HEK293 (cell line): ENCODE measurements around the gene ENTPD3.
A peak's percentile ranks its signal among the peaks of the same experiment; 100 is the strongest.

Experiments used
- CTCF ChIA-PET: fragments of 350-600 bp; formaldehyde crosslinking; extraction: SDS; loops from one replicate; lab custom pipeline; 2021; ENCODE audit warnings: antibody characterized with exemption; lab: Yijun Ruan, JAX
- POLR2A ChIA-PET: fragments of 300-600 bp; formaldehyde crosslinking; extraction: SDS; loops from one replicate; lab custom pipeline; 2020; ENCODE audit warnings: antibody characterized with exemption, inconsistent platforms; lab: Yijun Ruan, JAX
- H3K27ac ChIP-seq: fragments of 200-500 bp; sonication (Bioruptor generic); 2 replicates; pipeline ENCODE4 v1.5.1; 2014; ENCODE audit warnings: low read depth, low read length, control low read depth, inconsistent platforms; ENCODE audit errors: extremely low read depth
- H3K36me3 ChIP-seq, 2 experiments: fragments of 200-500 bp in 1 of 2; sonication (Bioruptor generic) in 1 of 2; 1 replicate in 1 of 2; 2 replicates in 1 of 2; pipeline ENCODE4 v1.5.1; 2014 to 2017; ENCODE audit warnings: inconsistent platforms in 2 of 2, low read length in 2 of 2; ENCODE audit not compliant: control insufficient read depth in 2 of 2, insufficient read depth in 1 of 2
- H3K4me1 ChIP-seq: fragments of 200-500 bp; sonication (Bioruptor generic); 2 replicates; pipeline ENCODE4 v1.5.1; 2014; ENCODE audit warnings: mild to moderate bottlenecking, low read length, inconsistent platforms; ENCODE audit not compliant: control insufficient read depth, insufficient read depth
- H3K4me3 ChIP-seq: 2 replicates; pipeline ENCODE4 v1.5.1; 2011; ENCODE audit warnings: low read depth, mild to moderate bottlenecking, control low read depth, low read length, moderate library complexity
- H3K9me3 ChIP-seq: fragments of 200-500 bp; sonication (Bioruptor generic); 2 replicates; pipeline ENCODE4 v1.5.1; 2014; ENCODE audit warnings: low read depth, low read length, inconsistent platforms; ENCODE audit not compliant: control insufficient read depth, insufficient read depth
- EGR2 ChIP-seq: fragments of 450-650 bp; formaldehyde crosslinking; IDR thresholded peaks from 2 replicates; pipeline ENCODE4 v1.5.1; 2016; ENCODE audit warnings: low read depth, missing biosample characterization, missing genetic modification characterization
- GLIS1 ChIP-seq: fragments of 450-650 bp; formaldehyde crosslinking; IDR thresholded peaks from 2 replicates; pipeline ENCODE4 v1.5.1; 2016; ENCODE audit warnings: missing biosample characterization, missing genetic modification characterization
- GLIS2 ChIP-seq: fragments of 450-650 bp; formaldehyde crosslinking; IDR thresholded peaks from 2 replicates; pipeline ENCODE4 v1.5.1; 2016; ENCODE audit warnings: missing biosample characterization, missing genetic modification characterization
- PRDM1 ChIP-seq: fragments of 450-650 bp; formaldehyde crosslinking; IDR thresholded peaks from 2 replicates; pipeline ENCODE4; 2016; ENCODE audit warnings: missing biosample characterization, missing genetic modification characterization
- PRDM6 ChIP-seq: fragments of 450-650 bp; formaldehyde crosslinking; IDR thresholded peaks from 2 replicates; pipeline ENCODE4 v1.5.1; 2017; ENCODE audit warnings: missing biosample characterization, missing genetic modification characterization
- SCRT2 ChIP-seq: fragments of 450-650 bp; formaldehyde crosslinking; IDR thresholded peaks from 2 replicates; pipeline ENCODE4 v1.5.1; 2016; ENCODE audit warnings: missing biosample characterization, missing genetic modification characterization
- ZEB2 ChIP-seq: fragments of 450-650 bp; formaldehyde crosslinking; IDR thresholded peaks from 2 replicates; pipeline ENCODE4 v1.5.1; 2016; ENCODE audit warnings: missing biosample characterization, missing genetic modification characterization
- ZNF112 ChIP-seq: fragments of 450-650 bp; formaldehyde crosslinking; IDR thresholded peaks from 2 replicates; pipeline ENCODE4 v1.5.0; 2017; ENCODE audit warnings: missing biosample characterization, missing genetic modification characterization
- ZNF138 ChIP-seq: fragments of 450-650 bp; formaldehyde crosslinking; IDR thresholded peaks from 2 replicates; pipeline ENCODE4 v1.5.1; 2016; ENCODE audit warnings: missing biosample characterization, missing genetic modification characterization, borderline replicate concordance
- ZNF174 ChIP-seq: fragments of 450-650 bp; formaldehyde crosslinking; IDR thresholded peaks from 2 replicates; pipeline ENCODE4 v1.5.0; 2017; ENCODE audit warnings: missing biosample characterization, mild to moderate bottlenecking, missing genetic modification characterization
- ZNF2 ChIP-seq: fragments of 450-650 bp; formaldehyde crosslinking; IDR thresholded peaks from 2 replicates; pipeline ENCODE4 v1.5.1; 2016; ENCODE audit warnings: missing biosample characterization, missing genetic modification characterization
- ZNF24 ChIP-seq: fragments of 450-650 bp; formaldehyde crosslinking; IDR thresholded peaks from 2 replicates; pipeline ENCODE4 v1.5.1; 2016; ENCODE audit warnings: missing biosample characterization, missing genetic modification characterization
- ZNF248 ChIP-seq: fragments of 450-650 bp; formaldehyde crosslinking; IDR thresholded peaks from 2 replicates; pipeline ENCODE4 v1.5.1; 2017; ENCODE audit warnings: missing biosample characterization, missing genetic modification characterization
- ZNF473 ChIP-seq: fragments of 450-650 bp; formaldehyde crosslinking; IDR thresholded peaks from 2 replicates; pipeline ENCODE4 v1.5.1; 2017; ENCODE audit warnings: missing biosample characterization, missing genetic modification characterization
- ZNF518A ChIP-seq: fragments of 450-650 bp; formaldehyde crosslinking; conservative IDR thresholded peaks from 2 replicates; pipeline ENCODE4 v1.5.1; 2016; ENCODE audit warnings: low read depth, missing biosample characterization, missing genetic modification characterization
- ZNF555 ChIP-seq: fragments of 450-650 bp; formaldehyde crosslinking; conservative IDR thresholded peaks from 2 replicates; pipeline ENCODE4 v1.5.1; 2017; ENCODE audit warnings: missing biosample characterization, mild to moderate bottlenecking, missing genetic modification characterization, inconsistent platforms
- ZNF600 ChIP-seq: fragments of 450-650 bp; formaldehyde crosslinking; IDR thresholded peaks from 2 replicates; pipeline ENCODE4 v1.5.1; 2016; ENCODE audit warnings: missing biosample characterization, missing genetic modification characterization
- ZNF610 ChIP-seq: fragments of 450-650 bp; formaldehyde crosslinking; IDR thresholded peaks from 2 replicates; pipeline ENCODE4 v1.5.1; 2016; ENCODE audit warnings: missing biosample characterization, missing genetic modification characterization, borderline replicate concordance
- ZNF660 ChIP-seq: fragments of 450-650 bp; IDR thresholded peaks from 2 replicates; pipeline ENCODE4 v1.5.1; 2018; ENCODE audit warnings: missing biosample characterization, mild to moderate bottlenecking, missing genetic modification characterization
- ZNF747 ChIP-seq: fragments of 450-650 bp; formaldehyde crosslinking; IDR thresholded peaks from 2 replicates; pipeline ENCODE4 v1.5.1; 2016; ENCODE audit warnings: missing biosample characterization, missing genetic modification characterization
- ZNF785 ChIP-seq: fragments of 450-650 bp; formaldehyde crosslinking; IDR thresholded peaks from 2 replicates; pipeline ENCODE4 v1.5.1; 2016; ENCODE audit warnings: missing biosample characterization, missing genetic modification characterization
- ZNF830 ChIP-seq: fragments of 450-650 bp; IDR thresholded peaks from 2 replicates; pipeline ENCODE4 v1.5.0; 2018; ENCODE audit warnings: missing biosample characterization, missing genetic modification characterization, low read depth, mild to moderate bottlenecking, moderate library complexity
- ZXDB ChIP-seq: fragments of 450-650 bp; formaldehyde crosslinking; IDR thresholded peaks from 2 replicates; pipeline ENCODE4 v1.5.1; 2016; ENCODE audit warnings: missing biosample characterization, missing genetic modification characterization
- TF ChIP-seq, protein P1 (sequence below): fragments of 450-650 bp; formaldehyde crosslinking; IDR thresholded peaks from 2 replicates; pipeline ENCODE4 v1.5.1; 2016; ENCODE audit warnings: missing biosample characterization, missing genetic modification characterization
- TF ChIP-seq, protein P2 (sequence below): fragments of 450-650 bp; formaldehyde crosslinking; IDR thresholded peaks from 2 replicates; pipeline ENCODE4 v1.5.1; 2016; ENCODE audit warnings: missing biosample characterization, missing genetic modification characterization, low read depth

Gene ENTPD3

DNA sequence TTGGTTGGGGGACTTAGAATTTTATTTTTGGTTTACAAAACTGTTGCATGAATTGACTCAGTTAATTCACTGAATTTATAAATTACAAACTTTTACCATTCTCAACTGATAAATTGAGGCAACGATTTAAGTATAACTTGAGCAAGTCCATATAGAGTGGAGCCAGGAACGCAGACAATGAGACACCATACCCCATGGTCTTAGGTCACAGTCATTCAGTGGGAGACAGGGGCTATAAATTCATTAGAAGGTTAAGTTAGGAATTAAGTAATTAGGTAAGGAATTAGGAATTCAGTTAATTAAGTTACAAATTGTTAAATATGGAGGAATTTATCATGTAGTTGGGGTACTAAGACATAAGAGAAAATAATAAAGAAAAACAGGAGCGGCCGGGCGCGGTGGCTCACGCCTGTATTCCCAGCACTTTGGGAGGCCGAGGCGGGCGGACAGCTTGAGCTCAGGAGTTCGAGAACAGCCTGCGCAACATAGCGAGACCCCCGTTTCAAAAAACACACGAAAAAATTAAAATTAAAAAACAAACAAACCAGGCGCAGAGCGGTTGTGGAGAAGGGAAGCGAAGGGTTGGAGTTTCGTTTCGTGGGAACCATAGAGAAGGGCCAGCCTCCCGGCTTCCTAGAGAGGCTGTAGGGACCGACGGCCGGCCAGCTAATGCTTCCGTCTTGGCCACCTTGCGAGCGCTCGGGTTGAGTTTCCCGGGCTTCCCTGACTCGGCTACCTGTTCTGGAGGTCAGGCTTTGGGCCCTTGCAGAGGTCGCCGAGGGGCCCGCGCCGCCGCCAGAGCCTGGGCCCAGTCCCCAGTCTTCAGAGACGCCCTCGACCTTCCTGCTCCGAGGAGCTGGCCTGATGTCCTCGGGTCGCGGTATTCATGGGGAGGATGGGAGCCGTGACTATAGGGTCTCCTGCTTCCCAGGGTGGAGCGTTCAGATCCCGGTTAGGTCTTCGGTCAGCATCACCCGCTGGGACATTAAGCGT, 89.8 kb downstream of the ENTPD3 start, which contains the start of gene ZNF619 (continued):
- TF ChIP-seq ZNF600 (peak; percentile 54), ZEB2 (tag by site-specific recombination) (peak; percentile 31; the same call in 1 of the 2 replicates), ZNF2 (tag by site-specific recombination) (no peak), ZNF473 (no peak), ZNF747 (tag by site-specific recombination) (no peak), ZNF174 (tag by site-specific recombination) (no peak), ZXDB (0 out of 2 replicates have a peak, but pooled peaks have one; percentile 19), ZNF24 (tag by site-specific recombination) (no peak), ZNF830 (tag by site-specific recombination) (no peak)

DNA sequence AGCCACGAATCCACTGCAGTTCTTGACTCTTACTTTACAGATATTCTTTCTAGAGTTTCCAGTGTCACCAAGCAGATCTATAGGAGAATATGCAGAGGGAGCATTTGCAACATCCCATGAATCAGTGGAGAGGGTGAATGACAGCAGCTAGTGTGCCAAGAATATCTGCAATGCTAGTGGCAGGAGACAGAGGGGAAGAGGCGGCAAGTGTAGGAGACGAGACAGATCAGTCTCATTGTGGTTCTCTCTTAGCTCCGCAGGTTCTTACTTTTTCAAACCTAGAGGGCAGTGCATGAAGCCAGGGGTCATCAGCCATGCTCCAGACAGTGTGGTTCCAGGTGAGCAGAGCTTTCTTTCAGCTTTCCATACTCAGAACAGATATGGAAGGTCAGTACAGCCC, 90.7 kb downstream of the ENTPD3 start:
- Histone ChIP-seq H3K4me1 (no peaks in the 10 kb centered on the region; the same call in 1 of the 2 replicates), H3K9me3 (no peaks in the 10 kb centered on the region), H3K4me3 (peak overlapping the region; percentile 73), H3K36me3 (no peaks in the 10 kb centered on the region), H3K27ac (no peak overlapping the region)
- CTCF ChIA-PET = interaction anchor here (0.6 to 0.7 kb wide), 2 partner anchors 140 to 494 kb away, joined by 3 read pairs; no protein-coding TSS in a partner anchor
- POLR2A ChIA-PET = interaction anchor here (1.4 to 2.2 kb wide), 4 partner anchors 14 to 47 kb away, joined by 4 to 20 read pairs (median 9); partner anchors contain the start of genes RPL14, ZNF620 and ZNF621
- TF ChIP-seq ZNF555 (tag by site-specific recombination) (no peak), ZNF785 (no peak), ZNF660 (tag by site-specific recombination) (no peak), GLIS2 (tag by site-specific recombination) (no peak), ZNF174 (tag by site-specific recombination) (no peak), ZNF518A (tag by site-specific recombination) (no peak), ZNF600 (no peak), ZNF24 (tag by site-specific recombination) (no peak), PRDM1 (tag by site-specific recombination) (no peak), ZNF248 (tag by site-specific recombination) (no peak), GLIS1 (tag by site-specific recombination) (no peak), PRDM6 (no peak), ZNF138 (no peak), ZNF610 (tag by site-specific recombination) (no peak), EGR2 (tag by site-specific recombination) (no peak), ZNF112 (tag by site-specific recombination) (no peak), SCRT2 (tag by site-specific recombination) (no peak)
- TF ChIP-seq, protein P1, sequence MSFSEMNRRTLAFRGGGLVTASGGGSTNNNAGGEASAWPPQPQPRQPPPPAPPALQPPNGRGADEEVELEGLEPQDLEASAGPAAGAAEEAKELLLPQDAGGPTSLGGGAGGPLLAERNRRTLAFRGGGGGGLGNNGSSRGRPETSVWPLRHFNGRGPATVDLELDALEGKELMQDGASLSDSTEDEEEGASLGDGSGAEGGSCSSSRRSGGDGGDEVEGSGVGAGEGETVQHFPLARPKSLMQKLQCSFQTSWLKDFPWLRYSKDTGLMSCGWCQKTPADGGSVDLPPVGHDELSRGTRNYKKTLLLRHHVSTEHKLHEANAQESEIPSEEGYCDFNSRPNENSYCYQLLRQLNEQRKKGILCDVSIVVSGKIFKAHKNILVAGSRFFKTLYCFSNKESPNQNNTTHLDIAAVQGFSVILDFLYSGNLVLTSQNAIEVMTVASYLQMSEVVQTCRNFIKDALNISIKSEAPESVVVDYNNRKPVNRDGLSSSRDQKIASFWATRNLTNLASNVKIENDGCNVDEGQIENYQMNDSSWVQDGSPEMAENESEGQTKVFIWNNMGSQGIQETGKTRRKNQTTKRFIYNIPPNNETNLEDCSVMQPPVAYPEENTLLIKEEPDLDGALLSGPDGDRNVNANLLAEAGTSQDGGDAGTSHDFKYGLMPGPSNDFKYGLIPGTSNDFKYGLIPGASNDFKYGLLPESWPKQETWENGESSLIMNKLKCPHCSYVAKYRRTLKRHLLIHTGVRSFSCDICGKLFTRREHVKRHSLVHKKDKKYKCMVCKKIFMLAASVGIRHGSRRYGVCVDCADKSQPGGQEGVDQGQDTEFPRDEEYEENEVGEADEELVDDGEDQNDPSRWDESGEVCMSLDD = no peak
- TF ChIP-seq, protein P2, sequence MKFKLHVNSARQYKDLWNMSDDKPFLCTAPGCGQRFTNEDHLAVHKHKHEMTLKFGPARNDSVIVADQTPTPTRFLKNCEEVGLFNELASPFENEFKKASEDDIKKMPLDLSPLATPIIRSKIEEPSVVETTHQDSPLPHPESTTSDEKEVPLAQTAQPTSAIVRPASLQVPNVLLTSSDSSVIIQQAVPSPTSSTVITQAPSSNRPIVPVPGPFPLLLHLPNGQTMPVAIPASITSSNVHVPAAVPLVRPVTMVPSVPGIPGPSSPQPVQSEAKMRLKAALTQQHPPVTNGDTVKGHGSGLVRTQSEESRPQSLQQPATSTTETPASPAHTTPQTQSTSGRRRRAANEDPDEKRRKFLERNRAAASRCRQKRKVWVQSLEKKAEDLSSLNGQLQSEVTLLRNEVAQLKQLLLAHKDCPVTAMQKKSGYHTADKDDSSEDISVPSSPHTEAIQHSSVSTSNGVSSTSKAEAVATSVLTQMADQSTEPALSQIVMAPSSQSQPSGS (tag by site-specific recombination) = no peak
